NCI-H345 treated with DMSO at 0.1 percent for 48 hours (cell line): ENCODE measurements around the gene RALGPS1.

Source experiments
- DNase-seq: peaks from one replicate; lab custom pipeline; 2025; ENCODE audit not compliant: unreplicated experiment; lab: John Stamatoyannopoulos, UW

The RALGPS1 gene

DNA sequence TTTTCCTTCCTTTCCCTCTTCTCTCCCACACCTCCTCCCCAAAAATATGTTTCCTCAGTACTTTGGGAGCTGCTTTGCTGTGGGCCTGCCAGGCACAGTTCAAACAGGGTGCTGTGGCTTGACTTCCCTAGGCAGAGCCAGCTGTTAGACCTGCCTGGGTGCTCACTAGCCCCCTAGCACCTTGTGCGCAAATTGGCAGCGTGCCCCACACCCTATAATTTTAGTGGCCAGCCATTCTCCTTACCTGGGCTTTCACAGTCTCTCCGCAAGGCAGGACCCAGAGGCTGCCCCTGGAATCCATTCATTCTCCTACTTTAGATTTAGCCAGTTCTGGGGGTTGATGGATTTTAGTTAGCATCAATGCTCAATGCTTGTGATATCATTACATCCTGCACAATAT lies 135.6 kb downstream of the RALGPS1 start:
- DNase-seq, result no peak

DNA sequence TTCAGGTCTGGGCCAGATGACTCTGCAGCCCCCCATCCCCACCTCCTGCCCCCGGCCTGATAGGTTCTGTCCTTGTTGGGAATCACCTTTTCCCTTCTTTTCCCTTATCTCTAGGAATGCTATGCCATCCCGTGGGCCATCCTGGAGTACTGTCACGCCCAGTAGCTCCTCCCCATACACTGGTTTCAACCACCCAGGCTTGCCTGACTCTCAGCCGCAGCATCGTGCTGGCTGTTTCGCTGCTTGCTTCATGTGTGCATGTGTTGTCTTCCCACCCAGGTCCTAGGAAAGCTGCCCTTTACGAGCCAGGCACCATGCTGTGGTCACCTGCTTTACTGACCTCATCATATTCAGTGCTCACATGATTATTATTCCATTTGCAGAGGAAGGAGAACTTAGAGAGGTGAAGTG lies 136.0 kb downstream of the RALGPS1 start:
- DNase-seq, result no peak

DNA sequence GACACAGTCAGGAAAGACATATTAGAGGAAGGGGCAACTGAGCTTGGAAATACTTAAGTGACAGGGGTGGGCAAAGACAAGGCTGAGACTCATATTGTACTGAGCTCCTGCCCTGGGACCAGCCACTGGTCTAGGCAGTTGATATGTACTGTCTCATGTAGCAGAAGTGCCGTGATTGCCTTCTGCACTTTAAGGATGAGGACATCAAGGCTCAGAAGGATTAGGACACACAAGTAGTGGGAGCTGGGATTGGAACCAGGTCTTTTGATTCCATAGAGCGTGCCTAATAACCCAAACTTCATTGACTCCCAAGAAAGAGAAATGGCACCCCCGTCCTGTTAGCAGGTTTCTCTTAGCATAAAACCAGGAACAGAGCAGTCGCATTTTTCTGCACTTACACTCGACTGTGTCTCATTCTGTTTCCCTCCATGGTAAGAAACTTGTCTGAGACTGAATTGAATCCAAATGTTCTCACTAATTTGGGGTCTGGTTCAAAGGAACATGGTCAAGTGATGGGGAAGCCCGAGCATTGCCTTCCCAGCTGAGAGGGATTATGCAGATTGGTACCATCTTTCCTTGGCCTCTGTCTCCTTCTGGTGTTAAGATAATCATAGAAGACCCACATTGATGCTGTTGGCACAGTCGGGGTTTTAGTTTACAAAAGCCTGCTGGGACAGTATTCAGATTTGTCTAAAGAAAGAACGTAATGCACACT lies 137.5 kb downstream of the RALGPS1 start:
- no peak for DNase-seq

DNA sequence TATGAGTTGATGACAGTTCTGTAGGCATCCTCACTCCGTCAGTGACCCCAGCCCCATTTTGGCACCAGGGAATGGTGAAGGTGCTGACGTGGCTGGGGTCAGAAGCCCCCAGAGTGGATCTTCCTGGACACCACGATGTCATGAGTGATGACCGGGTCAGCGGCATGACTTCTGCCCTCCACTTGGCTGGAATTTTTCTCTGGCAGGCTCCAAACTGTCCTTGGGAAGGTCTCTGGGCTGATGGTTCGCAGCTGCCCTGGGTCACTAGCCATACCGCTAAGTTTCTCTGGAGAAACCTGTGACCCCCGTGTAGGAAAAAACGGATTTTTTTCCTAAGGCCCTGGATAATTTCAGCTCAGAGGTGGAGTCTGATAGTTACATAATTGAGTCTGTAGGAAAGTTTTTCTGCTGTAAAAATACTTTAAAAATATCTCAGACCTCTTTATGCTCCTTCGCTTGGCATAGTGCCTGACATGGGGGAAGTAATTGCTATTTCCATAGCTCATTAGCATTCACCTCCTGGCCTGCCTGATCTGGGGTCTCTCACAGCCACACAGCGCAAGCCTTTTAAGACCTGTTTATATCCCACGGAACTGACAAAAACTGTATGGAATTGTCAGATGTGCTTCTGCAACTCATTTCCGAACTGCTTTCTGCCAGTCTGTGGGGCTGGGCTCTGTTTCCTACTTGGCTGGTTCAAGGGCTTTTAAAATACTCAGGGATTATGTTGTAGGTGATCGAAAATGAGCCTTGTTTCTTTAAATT lies 138.7 kb downstream of the RALGPS1 start:
- DNase-seq, result no peak

DNA sequence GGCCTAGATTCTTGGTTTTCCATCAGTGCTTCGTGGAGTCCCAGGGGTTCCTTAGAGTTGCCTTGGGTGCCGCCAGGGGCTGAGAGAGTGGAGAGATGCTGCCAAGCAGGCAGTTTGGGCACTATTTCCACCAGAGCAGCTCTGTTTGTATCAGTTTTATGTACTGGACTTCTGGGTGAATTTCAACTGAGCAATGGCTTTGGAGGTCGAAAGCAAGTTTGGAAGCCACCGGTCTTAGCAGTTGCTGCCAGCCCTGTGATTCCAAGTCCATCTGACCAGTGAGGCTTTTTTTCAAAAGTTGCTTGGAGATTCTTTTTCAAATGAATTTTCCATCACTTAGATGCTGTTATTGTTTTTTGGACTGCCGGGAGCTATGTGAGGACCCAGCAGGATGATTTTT lies 139.4 kb downstream of the RALGPS1 start:
- no peak for DNase-seq

DNA sequence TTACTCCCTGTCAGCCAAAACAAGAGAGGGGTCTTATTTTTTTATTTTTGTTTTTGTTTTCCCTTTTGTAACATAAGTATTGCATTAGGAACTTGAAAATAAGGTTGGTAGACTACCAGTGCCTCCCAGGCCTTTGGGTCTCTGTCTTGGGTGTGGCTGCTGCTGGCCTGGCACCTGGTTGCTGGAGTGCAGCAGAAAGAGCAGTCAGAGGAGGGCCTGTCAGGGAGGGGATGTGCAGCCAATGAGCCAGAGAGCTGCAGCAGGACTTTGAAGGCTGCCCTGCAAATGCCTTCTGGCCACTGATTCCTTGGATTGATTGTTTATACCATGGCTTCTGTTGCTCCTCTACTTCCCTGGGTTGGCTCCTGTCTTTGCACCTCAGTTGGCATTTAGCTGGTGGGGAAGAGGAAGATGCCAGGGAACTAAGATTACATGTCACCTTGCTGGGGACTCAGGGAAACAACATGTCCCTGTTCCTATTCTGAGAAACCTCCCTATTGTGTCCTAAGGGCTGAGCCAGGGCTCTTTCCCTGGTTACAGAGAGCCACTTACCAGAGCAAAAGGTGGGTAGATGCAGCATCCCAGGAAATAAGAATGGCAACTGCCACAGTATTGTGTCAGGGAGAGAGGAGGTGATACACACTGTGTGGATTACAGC lies 141.3 kb downstream of the RALGPS1 start:
- DNase-seq, result no peak

DNA sequence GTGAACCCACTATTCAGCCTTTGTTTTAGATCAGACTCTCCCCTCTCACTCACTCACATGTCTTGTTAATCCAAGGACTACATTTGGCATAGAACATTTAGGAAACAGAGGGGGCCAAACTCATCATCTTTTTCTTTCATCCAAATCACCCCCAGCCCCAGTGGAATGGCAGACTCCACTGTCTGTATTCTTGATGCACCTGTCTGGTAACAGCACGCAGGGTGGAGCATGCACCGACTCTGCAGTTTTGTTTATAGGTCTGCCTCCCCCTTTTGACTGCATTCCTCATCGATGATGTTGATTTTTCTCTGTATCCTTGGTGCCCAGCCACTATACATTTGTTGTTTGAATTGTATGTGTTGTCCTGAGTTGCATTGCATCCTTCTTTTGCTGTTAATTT lies 141.9 kb downstream of the RALGPS1 start:
- no peak for DNase-seq

DNA sequence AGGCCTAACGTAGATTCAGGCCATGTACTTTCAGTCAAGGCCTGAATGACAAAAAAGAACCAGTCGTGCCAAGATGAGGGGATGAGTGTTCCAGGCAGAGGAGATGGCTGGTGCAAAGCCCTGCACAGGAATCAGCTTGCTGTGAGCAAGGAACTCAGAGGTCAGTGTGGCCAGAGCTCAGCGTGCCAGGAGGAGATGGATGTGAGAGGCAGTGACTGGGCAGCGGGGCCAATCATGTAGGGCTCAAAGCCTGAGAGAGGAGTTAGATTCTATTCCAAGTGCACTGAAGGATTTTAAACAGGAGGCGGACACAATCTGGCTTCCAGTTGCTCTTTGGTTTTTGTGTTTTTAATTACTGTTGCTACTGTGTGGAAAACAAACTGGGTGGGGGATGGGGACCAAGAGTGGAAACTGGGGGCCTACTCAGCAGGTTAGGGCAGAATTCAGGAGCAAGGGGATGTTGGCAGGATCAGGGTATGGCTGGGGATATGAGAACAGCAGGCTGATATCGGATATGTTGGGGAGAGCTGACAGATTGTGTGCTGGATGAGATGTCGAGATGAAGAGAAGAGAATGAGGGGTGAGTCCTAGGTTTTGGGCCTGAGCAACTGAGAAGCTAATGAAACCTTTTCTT lies 143.5 kb downstream of the RALGPS1 start:
- no peak for DNase-seq

DNA sequence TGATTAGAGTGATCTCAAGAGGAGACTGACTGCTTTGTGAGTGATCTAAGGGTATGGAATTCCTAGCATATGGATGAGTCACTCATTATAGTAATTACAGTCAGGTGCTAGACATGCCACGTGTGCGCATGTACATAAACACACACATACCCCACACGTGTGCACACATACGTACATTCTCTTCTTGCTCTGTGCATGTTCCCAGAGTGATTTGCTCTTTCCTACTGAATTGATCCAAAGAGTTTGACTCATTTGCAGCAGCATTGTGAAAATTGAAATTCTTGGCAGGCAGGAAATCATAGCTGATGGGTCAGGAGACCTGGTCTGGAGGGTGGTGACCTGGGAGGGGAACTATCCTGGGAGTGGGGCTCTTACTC lies 144.1 kb downstream of the RALGPS1 start:
- no peak for DNase-seq

DNA sequence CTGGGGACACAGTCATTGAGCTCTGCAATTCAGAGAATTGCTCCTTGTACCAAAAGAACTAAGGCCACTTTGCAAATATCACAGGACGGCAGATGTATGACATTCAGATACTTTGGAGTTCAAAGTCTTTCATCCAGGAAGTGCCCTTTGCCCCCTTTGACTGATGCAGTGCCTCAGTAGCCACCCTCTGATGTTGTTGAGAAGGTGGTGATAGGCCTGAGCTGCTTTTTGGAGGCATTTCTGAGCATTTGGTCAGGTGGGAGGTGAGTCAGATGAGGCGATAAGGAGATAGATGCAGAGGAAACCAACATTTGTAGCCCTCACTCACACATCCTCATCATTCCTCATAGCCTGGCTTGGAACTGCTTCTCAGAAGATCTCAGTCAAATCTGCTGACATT lies 144.4 kb downstream of the RALGPS1 start:
- DNase-seq, result no peak

DNA sequence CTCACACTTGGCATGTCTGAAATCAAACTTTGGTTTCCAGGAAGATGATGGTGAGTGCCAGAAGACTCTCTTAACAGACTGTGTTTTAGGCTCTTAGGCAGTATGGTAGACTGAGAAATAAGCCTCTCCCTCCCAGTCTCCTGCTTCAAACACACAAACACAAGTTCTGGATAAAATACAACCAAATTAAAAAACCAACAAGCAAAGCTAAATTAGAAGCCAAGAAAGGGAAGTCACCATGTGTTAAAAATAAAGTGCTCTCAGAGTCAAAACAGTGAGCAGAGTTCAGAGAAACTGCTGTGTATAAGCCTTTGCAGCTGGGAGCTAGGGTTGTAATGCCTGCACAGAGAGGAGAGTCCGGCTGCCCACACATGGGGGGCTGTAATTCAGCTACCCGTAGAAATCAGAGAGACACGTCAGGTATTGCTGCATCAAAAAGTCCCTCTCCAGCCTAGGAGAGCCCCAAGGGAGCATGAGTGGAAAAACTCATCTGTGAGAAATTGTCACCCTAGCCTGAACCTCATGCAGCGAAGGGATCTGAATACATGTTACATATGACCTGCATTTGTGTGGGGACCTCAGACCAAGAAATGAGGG lies 145.3 kb downstream of the RALGPS1 start:
- no peak for DNase-seq

DNA sequence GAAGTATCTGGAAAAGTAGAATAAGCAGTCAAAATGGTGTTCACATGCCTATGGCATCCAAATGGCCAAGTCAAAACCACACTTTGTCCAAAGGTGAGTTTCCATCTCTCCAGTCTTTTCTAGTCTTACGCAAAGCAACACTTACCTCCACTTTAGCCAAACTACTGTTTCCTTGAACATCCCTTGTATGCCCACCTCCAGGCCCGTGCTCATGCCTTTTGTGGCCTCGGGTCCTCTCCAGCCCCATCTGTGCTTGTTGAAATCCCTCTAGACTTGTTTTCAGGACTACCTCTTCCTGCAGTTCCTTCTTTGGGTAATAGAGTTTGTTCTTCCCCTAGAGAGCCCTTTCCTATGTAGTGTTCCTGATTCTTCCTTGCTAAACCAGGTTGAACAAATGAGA lies 146.8 kb downstream of the RALGPS1 start:
- DNase-seq, result no peak

DNA sequence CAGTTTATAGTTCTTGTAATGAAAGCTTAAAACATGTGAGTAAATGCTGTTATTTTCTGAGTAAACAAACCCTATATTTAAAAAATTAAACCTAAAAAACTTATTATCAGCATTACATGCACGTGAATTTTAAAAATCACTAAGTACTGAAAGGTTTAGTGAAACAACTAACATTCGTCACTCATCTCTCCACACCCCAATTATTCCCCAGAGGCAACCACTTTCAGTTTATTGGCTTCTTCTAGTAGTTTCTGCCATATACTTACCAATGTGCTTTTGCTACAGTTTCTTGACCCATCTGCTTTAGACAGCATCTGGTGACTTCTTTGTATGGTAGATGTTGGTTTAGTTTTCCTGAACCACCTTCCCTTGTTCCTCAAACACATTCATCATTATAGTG lies 149.8 kb downstream of the RALGPS1 start:
- no peak for DNase-seq

DNA sequence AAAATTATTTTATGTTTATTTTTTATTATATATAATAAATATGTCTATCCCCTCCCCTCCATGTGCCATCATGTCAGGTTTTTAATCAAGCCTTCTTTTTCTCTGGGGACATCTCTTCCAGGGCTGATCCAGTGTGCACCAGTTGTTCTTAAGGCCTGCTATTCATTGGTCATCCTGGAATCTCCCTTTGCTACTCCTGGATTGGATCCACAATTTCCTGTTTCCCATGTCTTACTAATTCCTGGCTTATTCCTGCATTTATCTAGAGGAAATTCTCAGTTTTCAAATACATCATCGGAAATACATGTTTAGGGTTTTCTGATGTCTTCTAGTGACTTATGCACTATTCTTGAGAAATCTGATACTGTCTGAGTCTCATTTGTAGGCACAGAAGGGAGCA lies 151.0 kb downstream of the RALGPS1 start:
- no peak for DNase-seq

DNA sequence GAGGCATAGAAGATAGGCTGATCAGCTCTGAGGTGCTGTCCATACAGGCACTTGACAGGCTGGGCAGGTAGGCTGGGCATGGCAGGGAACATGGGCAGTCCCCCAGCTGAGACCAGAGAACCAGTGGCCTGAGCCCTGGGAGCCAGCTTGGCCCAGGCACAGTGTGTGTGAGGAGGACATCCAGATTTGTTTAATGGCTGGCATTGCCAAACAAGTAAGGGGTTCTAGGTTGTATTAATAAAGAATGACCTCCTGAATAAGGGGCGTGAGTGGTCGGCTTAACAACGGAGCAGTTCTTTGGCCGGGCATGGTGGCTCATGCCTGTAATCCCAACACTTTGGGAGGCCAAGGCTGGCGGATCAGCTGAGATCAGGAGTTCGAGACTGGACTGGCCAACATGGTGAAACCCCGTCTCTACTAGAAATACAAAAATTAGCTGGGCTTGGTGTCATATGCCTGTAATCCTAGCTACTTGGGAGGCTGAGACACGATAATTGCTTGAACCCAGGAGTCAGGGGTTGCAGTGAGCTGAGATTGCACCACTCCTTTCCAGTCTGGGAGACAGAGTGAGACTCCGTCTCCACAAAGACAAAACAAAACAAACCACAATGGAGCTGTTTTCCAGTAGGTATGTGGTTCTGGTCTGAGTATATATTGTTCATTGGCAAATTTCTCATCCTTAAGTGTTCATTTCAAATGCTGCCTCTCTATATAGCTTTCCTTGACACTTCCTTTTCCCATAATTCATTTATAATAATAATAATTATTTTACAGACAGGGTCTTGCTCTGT lies 151.7 kb downstream of the RALGPS1 start:
- no peak for DNase-seq

DNA sequence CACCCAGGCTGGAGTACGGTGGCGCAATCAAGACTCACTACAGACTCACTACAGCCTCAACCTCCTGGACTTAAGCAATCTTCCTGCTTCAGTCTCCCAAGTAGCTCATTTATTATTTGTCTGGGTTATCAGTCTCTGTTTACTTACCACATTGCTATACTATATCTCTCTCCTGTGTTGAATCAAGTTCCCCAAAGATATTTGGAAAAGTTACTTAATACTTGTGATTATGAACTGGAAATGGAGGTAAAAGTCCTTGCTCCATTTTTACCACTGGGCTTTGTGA lies 152.2 kb downstream of the RALGPS1 start:
- no peak for DNase-seq

DNA sequence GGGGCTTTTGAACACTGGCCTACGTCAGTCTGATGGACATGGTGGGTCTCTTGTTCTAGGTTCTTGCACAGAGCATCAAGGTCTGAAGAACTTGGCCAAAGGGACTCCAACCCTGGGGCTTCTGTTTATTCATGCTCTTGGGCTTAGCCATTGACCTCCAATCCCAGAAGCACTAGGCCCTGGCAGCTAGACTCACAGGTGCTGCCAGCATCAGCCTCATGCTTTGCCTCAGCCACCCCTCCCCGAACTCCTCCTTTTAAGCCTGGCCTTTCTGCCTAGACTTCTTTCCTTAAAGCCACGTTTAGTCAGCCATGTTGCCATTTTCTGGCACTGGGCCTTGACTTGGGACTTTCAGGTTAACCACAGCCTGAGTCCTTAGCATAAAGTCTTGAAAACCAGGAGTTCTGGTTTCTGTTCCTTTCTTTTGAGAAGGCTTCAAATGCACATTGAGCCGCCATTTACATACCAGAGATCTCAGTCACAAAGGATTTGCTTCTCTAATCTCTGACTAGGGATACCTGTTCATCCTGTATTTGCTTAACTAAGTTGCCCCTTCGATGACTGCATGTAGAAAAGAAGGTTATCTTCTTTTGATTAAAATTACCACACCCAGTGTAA lies 153.1 kb downstream of the RALGPS1 start:
- DNase-seq, result no peak

DNA sequence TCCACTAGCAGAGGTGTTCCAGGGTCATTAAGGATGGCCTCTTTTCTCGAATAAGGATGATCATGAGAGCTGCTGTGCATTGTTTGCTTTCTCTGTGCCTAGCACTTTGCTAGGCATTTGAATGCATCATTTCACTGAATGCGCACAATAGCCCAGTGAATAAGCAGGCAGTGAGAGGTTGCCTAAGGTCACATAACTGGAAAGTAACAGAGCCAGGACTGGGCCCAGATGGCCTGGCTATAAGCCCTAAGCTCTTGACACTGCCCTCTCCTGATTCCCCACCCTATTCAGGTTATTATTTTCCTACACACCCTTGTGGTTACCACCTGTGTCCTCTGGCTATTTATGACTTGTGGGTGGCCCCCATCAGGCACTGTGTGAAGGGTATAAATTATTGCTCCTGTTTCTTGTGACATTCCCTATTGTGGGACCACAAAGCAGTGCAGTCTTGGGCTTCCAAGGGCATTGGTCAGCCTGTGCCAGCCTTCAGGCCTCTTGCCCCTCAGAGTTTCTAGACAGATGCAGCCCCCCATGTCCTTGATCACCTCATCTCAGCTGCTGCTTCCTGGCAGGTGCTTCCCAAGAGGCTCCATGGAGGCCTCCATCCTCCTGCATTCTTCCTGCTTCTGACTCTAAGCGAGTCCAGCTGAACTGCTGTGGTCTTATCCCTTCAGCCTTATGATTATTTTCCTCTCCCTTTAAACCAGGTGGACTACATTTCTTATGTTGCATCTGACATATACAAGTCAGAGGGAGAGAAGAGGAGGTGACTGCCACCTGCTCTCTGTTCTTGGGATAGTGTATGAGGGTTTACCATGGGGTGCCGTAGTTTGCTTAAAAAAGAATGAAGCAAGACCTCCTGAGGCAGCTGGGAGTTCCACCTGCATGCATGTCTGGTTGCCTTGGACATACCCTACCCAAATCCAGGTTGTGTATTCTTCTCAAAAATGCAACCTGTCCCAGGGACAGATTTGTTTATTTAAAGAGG lies 160.3 kb downstream of the RALGPS1 start:
- DNase-seq, result no peak
